SW 1271 (cell line): ENCODE results near the gene DCDC1.

ENCODE experiments used
- DNase-seq, 2 experiments: peaks; one replicate each; lab custom pipeline; 2025; lab: John Stamatoyannopoulos, UW

The DCDC1 gene

DNA sequence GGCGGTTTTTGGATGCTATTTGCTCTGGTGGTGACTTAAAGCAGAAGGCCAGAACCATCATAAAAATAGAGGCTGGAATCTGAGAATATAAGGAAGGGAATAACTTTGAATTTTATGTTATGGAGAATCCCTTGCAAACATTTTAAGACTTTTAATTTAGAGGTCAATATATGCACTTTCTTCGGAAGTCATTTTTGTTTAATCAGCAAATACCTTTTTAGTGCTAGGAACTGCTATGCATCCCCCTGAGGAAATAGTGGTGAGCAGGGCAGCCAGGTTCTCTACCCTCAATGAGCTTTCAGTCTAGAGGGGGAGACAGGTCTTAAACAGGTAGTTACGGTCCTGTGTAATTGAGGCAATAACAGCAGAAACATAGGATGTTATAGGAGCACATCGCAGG lies 516.9 kb downstream of the DCDC1 start:
- no peak for DNase-seq

DNA sequence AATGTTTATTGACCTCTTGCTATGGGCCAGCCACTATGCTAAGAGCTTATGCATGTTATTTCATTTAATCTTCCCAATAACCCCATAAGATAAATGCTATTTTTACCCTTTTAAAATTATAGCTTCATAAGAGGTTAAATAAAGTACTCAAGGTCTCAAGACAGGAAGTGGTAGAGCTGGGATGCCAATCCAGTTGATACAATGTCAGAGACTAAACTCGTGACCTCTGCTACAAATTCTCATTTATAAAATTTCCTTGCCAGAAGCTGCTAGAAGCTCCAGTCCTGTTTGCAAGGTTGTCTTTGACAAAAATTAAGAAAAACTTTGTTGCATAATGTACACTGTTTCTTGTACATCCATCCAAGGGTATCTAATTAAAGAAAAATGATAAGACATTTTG lies 517.4 kb downstream of the DCDC1 start:
- DNase-seq = no peak

DNA sequence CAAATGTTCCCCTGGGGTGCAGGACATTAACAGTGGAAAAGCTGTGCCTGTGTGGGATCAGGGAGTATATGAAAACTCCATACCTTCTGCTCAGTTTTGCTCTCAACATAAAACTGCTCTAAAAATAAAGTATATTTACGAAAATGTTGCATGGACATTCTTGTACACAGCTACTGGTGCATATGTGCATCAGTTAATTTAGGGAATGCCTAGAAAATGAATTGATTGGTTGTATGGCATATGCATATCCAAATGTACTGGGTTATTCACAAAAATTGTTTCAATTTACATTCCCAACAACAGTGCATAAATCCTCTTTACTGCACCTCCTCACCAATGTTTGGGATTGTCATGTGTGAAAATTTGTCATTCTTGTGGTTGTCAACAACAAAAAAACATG lies 532.3 kb downstream of the DCDC1 start:
- DNase-seq = no peak

DNA sequence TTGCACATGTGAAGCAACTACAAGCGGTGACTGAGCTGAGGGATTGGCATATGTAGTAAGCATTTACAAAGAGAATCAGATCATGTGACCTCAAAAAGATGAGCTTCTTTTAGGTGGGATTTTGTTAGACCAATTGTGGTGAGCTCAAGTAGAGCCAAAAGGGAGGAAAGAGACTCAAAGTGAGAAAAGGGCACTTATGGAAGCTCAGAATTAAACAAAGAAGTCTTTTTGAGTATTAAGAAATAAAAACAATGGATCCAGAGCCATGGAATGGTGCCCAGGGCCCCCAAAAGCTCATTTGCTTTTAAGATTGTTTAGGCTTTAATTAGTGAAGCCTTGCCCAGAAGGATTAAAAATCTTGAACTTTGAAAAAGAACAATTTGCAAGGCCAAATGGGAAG lies 536.7 kb downstream of the DCDC1 start:
- DNase-seq = no peak

DNA sequence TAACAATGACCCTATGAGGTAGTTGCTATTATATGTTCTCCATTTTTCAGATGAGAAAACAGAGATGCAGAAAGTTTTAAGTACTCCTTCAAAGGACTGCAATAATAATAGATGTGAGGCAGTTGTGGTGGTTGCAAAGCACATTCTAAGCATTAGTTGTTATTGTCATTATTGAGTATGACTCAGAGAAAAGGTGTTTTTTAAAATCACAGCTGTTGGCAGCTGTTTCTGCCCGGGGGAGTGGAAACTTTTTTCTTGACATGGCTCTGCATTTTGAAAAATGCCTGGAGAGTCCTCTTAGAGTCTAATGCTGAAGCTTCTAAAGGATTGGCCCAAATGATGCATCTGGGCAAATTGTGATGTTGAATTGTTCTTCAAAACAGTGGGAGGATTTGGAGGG lies 538.9 kb downstream of the DCDC1 start:
- no peak for DNase-seq

DNA sequence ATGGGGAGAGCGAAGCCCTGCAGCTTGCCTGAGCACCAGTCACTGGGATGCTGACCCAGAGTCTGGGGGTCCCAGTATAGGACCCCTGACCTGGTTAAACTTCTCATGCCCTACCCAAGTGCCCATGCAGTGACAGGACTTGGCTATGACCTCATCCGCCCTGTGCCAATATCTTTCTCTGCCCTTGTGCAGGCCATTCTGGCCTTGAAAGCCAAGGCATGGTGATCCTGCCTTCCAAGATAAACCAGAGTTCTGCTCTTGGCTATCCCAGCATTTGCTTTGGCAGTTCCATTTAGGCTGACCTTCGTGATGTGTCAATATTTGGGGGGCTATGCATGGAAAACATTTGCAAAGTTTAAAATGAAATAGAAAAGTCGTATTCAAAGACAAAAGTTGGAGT lies 542.6 kb downstream of the DCDC1 start:
- no peak for DNase-seq

DNA sequence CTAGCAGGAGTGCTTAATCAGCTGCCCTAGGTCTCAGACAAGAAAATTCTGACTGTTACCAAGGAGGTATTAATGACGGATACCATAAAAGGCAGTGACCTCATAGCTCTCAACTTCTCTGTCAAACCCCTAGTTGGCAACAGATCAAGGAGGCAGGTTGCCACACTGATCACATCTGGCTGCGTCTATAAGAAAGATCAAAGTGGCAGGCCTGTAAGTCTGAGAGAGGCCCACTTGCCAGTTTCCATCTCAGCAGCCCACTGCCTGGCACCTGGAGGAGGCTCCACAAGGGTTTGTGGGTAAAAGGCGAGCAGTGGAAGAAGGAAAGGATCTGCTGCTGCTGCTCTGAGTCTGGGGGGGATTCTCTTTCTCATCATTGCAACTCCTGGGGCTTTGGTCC lies 543.8 kb downstream of the DCDC1 start:
- no peak for DNase-seq

DNA sequence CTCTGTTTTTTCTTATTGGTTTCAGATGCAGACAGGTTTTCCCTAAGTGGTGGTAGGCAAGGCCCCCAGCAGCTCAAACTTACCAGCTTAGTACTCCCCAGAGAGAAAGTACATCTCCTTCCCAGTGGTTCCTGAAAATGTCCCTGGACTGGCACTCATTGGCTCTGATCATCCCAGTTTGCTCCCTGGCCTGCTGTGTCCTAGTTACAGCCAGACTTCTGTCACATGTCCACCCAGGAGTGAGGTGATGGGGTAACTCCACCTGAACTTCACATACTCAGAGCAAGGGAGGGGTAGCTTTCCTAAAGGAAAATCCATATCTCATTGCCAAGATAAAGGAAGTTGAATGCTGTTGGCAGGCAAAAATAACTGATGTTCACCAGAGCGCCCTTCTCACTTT lies 546.4 kb downstream of the DCDC1 start:
- DNase-seq = no peak

DNA sequence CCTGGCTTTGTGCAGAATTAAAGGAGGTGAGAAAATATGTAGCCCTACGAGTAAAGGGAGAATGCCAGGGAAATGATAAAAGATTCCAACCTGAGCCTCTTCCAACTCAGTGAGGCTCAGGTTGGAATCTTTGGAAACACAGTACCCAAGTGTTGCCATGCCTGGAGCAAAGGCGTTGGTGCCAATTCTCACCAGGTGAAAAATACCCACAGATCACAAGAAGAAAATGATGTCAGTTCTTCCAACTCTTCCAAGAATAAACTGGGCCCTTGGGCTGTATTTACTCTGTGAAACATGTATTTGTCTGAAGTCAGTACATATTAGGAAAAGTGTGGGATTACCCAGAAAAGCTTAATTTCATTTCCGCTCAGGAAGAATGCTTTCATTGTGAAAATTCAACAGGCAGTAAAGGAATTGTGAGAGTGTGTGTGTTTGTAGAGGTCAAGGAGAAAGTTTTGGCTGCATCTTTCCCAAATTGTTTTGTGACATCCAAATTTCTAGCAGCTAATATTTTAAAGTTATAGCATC lies 548.0 kb downstream of the DCDC1 start:
- no peak for DNase-seq

DNA sequence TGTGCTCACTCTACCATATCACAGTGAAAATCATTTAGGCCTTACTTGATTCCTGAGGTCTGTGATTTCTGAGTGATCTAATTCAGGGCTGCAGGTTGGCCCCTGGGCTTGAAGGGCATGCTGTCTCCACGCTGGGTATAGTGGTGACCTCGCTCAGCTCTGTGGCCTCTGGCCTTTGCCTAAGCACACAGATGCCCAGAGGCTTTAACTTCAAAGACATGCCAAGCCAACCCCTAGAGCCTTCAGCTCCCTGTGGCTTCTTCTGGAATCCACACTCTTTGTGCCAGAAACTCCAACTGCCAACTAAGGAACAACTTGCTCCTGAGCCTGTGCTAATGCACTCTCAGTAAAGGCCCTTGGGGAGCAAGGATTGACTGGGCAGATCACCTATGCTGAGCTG lies 550.8 kb downstream of the DCDC1 start:
- no peak for DNase-seq

DNA sequence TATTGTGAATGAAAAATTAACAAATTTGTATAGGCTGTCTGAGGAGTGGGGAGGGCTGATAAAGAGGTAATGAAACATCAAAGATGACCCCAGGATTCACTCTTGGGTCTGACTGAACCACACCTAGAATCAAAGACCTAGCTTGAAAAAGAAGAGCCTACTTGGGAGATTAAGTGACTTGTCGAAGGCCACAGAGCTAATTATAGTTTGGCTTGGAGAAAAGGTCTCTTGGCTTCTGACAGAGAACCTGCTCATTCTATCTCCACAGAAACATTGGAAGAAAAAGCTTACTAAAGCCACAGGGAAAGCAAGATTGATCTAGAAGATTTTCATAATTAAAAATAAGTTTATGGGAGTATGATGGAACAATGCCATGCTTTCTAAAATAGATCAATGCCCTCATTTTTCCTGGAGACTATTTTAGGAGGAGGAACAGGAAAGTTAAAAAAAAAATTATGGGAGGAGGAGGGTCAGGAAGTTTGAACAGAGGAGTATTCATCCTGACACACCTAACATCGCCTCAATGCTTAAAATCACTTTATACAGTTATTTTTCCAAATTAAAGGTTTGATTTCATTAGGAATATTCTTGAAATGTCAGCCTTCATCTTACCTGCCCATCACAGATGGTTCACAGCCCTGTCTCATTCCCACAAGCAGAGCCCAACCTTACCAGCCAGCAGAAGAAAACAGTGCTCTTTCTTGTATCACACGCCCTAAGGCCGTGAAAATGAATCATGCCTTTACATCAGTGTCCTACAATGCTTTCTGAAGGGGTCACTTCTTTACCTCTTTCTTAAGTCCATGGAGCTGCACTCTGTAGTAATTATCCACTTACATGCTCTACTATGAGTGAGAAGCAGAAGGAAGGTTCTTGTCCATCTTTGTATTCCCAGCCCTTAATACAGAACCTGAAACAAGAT lies 552.3 kb downstream of the DCDC1 start:
- DNase-seq = no peak

DNA sequence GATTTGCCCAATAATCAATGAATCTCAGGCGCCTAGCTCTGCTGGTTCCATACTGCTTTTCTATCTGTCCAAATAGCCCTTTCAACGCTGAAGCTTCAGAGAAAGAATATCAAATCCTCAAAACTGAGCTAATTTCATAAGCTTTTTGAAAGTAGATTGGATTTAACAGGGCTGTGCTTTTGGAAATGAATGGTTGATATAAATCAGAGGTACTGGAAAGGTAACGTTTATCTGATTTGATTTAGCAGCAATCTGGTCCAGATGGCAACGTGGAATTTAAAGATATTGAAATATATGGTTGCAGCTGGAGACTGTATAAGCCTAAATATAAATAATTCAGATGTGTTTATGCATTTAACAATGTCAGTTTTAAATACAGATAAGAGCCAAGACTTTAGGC lies 553.9 kb downstream of the DCDC1 start:
- DNase-seq = no peak

DNA sequence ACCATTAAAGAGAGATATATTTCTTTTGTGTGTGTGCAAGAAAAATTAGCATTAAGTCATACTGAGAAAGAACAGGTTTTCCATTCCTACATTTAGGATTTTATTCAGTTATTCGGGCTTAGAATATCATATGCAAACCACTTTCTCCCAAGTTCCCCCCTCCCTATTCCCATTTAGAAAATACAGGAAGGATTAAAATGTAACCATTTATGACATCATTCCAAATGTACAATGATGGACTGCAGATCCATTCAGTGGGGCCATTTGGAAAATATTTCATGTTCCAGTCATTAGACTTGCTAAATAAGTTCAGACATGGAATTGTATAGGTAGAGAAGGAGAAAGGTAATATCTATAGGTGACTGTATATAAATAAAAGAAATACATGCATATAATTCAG lies 554.8 kb downstream of the DCDC1 start:
- no peak for DNase-seq
